RWPE1 (cell line): Measurements from ENCODE around the gene ONECUT3.

Source experiments
- CTCF ChIA-PET: fragments of 350-600 bp; sonication (Branson Sonifier 250); formaldehyde crosslinking; extraction: SDS; loops from one replicate; lab custom pipeline; 2021; lab: Yijun Ruan, JAX
- POLR2A ChIA-PET: fragments of 400-600 bp; formaldehyde crosslinking; extraction: SDS; loops from one replicate; lab custom pipeline; 2020; ENCODE audit warnings: antibody characterized with exemption; ENCODE audit not compliant: low non-redundant PET; lab: Yijun Ruan, JAX
- DNase-seq: peaks from one replicate; pipeline ENCODE4 v3.0.0; 2012; ENCODE audit warnings: low spot score
- H3K27ac ChIP-seq: fragments of 450-650 bp; 2 replicates; pipeline ENCODE4 v1.5.1; 2017
- TF ChIP-seq, protein P1 (sequence below): fragments of 450-650 bp; conservative IDR thresholded peaks from 2 replicates; pipeline ENCODE4 v1.5.1; 2017; ENCODE audit warnings: low read depth, mild to moderate bottlenecking

ONECUT3 gene

DNA sequence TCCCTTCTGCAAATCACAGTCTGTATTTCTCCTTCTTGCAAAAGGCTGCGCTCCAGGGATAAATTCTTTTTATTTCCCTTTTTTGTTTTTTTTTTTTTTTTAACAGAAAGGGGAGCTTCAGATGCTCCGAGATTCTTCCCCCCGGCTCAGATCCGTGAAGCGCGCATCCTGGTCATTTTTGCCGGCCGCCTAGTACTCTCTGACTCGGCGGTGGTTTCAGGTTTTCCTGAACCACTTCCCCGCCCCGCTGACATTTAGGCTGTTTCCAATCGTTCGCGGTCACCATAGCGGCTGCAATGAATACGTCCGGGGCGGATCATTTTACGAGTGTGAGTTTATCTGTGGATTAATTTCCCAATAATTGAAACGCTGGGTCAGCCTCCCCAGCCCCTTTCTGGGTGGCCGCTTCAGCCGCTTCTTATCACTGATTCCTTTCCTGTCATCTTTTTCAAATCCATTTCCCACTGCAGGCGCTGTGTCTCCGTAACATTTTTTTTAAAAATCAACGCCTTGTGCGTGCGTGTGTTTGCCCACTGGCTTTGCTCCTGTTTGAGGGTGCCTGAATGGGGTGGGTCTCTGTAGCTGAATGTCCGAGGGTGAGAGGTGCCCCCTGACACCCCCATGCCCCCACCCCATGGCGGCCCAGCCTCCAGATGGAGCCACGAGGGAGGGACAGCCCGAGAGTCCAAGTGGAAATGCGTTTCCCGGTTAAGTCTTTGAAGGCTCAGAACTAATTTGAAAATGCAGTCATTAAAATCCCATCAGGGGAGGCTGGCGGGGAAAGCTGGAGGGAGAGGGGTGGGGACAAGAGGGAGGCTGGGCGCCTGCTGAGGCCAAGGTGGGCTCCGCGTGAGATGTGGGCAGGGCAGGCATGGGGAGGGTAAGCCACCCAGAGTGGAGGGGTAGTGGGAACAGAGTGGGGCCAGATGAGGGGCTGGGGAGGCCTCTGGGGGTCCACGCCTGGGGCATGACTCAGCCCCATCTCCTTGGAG lies 10.6 kb downstream of the ONECUT3 start:
- no peak overlapping the region for H3K27ac ChIP-seq
- POLR2A ChIA-PET, result interaction anchor here (0.6 kb wide), 1 partner anchor 21 kb away, joined by 5 read pairs; no protein-coding TSS in a partner anchor
- CTCF ChIA-PET, result interaction anchor here (2.1 kb wide), 1 partner anchor 92 kb away, joined by 8 read pairs; no protein-coding TSS in a partner anchor
- TF ChIP-seq, protein P1, sequence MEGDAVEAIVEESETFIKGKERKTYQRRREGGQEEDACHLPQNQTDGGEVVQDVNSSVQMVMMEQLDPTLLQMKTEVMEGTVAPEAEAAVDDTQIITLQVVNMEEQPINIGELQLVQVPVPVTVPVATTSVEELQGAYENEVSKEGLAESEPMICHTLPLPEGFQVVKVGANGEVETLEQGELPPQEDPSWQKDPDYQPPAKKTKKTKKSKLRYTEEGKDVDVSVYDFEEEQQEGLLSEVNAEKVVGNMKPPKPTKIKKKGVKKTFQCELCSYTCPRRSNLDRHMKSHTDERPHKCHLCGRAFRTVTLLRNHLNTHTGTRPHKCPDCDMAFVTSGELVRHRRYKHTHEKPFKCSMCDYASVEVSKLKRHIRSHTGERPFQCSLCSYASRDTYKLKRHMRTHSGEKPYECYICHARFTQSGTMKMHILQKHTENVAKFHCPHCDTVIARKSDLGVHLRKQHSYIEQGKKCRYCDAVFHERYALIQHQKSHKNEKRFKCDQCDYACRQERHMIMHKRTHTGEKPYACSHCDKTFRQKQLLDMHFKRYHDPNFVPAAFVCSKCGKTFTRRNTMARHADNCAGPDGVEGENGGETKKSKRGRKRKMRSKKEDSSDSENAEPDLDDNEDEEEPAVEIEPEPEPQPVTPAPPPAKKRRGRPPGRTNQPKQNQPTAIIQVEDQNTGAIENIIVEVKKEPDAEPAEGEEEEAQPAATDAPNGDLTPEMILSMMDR, result no peak
- DNase-seq, result no peak

DNA sequence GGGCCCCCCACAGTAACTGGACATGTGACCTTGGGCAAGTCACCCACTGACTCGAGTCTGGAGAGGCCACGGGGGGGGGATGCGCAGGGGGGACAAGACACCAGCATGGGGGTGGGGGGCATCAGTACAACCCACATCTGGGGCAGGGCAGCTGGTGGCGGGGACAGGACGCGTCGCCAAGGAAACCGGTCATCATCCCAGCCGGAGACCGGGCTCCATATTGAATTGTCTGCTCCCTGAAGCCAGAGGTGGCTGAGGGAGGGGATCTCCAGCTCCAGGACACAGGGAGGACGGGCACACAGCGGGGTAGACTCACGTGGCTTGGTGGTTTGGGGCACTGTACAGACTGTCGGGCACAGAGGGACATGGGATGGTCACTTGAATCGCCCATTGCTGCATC lies 11.4 kb downstream of the ONECUT3 start:
- TF ChIP-seq, protein P1, result no peak
- ChIA-PET POLR2A (no interaction called here), CTCF (interaction anchor here (1.5 to 2.1 kb wide), 2 partner anchors 10 to 92 kb away, joined by 3 to 8 read pairs; no protein-coding TSS in a partner anchor)
- no peak overlapping the region for H3K27ac ChIP-seq
- DNase-seq, result no peak

DNA sequence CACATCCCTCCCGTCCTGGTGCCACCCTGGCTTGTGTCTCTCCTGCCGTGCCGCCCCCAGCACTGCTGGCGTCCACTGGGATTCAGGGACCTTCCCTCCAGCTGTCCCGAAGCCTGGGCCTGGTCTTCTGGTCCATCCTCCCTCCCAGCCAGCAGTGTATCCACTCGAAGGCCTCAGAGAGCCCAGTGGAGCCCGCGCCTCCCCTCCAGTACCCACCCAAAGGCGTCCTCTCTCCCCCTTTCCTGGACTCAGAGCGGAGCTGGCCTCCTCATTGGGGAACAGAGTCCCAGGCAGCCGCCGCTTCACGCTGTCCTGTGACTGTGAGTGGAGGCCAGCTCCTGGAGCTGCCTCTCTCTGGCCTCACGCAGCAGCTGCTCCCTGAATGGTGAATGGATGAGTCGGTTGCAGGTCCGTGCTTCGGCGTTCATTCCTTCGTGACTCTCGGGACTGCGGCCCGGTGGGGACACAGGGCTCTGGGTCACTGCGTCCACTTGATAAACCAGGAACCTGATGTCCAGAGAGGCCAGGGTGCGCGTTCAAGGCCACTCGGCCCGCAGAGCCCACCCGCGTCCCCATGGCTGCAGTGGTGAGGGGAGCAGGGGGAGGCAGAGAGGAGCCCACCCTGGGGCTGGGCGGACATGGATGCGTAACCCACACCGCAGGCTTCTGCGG lies 12.1 kb downstream of the ONECUT3 start:
- TF ChIP-seq, protein P1, result no peak
- POLR2A ChIA-PET, result no interaction called here
- CTCF ChIA-PET, result interaction anchor here (1.0 to 2.1 kb wide), 3 partner anchors 11 to 93 kb away, joined by 3 to 8 read pairs (median 5); no protein-coding TSS in a partner anchor
- H3K27ac ChIP-seq, result no peak overlapping the region
- no peak for DNase-seq

DNA sequence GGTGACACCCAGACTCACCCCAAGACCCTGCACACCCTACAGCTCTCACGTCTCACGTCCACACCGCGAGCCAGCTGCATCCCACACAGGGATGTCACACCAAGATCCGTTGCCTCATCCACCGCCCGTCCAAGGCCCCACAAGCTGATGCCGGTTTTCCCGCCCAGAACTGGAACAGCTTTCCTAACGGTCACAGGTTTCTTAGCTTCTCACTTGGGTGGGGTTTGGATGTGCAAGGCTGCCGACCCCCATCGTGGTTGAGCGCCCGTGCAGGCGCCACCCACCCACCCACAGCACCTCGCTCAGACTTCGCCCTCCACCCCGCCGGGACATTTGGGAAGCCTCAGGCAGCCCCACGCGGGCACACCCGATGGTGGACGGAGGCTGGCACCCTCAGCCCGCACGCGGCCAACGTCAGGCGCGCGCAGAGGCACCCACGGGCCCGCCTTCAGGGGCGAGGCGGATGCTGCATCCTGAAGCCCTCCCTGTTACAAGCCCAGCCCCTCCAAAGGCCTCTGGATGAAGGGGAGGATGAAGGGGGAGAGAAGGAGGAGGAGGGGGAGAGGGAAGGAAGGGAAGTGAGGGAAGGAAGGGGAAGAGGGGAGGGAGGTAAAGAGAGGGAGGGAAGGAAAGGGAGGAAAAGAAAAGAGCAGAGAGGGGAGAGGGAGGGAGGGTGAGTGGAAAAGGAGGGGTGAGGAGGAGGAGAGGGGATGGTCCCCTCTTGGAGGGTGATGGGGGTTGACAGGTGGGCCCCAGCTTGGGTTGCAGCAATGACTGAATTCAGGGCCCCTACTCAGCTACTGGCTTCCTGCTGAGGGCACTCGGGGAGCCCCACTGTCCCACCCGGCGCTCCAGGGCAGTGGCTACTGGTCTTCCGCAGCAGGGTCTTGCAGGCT lies 12.8 kb downstream of the ONECUT3 start:
- no peak overlapping the region for H3K27ac ChIP-seq
- ChIA-PET CTCF (interaction anchor here (0.6 to 2.0 kb wide), 10 partner anchors 10 to 952 kb away, joined by 3 to 26 read pairs (median 3); partner anchors contain the start of gene MBD3), POLR2A (no interaction called here)
- no peak for DNase-seq
- TF ChIP-seq, protein P1, result no peak

DNA sequence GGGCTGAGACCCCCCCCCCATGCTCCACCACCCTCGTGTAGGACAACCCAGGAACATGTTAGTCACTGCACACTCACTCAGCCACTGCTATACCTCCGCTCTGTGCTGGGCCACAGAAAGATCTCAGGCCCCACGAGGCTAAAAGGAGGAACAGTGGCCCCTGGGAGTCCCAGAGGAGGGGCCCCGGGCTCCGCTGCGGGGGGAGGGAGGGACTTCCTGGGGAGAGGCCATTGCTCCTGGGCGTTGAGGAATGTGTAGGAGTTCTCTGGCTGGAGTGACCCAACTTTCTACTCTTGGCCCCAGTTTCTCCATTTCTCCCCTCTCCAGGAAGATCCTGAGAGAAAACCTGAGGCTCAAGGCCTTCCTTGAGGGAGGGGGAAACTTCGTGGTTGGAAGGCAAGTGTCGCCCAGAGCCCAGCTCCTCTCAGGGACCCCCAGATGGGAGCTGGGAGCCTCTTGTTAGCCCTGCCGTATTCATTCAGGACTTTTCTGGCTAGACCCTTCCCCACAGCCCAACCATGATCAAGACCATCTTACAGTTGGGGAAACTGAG lies 13.6 kb downstream of the ONECUT3 start:
- POLR2A ChIA-PET, result no interaction called here
- H3K27ac ChIP-seq, result no peak overlapping the region

More for the DNA sequence above, 13.6 kb downstream of the ONECUT3 start:
- DNase-seq, result no peak
- TF ChIP-seq, protein P1, result no peak
- CTCF ChIA-PET, result interaction anchor here (0.6 to 2.0 kb wide), 11 partner anchors 9 to 951 kb away, joined by 3 to 26 read pairs (median 3); partner anchors contain the start of gene MBD3
